GM23338 (cell line): ENCODE measurements around the gene CGRRF1. TPM values are rescaled to one million over a fixed set of nuclear protein-coding genes. Genes with fewer than 3 reads are reported as not detected.

Source experiments
- ATAC-seq: fragments of 200-7000 bp; cut with Tn5 transposase; 3 replicates; pipeline ENCODE4 v1.9.1; 2020
- DNase-seq: peaks from one replicate; pipeline ENCODE4 v3.0.0-alpha.2; 2015; ENCODE audit warnings: low spot score
- H2AFZ ChIP-seq: fragments of 200-600 bp; sonication (generic); 2 replicates; pipeline ENCODE4 v1.8.0; 2016; ENCODE audit warnings: antibody characterized with exemption, mild to moderate bottlenecking, moderate library complexity
- H3F3A ChIP-seq: fragments of 200-600 bp; sonication (generic); replicated peaks from 2 replicates; pipeline ENCODE4 v1.8.0; 2017; ENCODE audit warnings: antibody characterized with exemption, mixed run types, low read depth
- H3K27ac ChIP-seq: fragments of 200-600 bp; sonication (generic); 2 replicates; pipeline ENCODE4 v1.6.1; 2016; ENCODE audit warnings: low read depth
- H3K27me3 ChIP-seq: fragments of 200-600 bp; sonication (generic); 2 replicates; pipeline ENCODE4 v1.8.0; 2016; ENCODE audit warnings: mild to moderate bottlenecking, mixed run types, moderate library complexity; ENCODE audit not compliant: insufficient read depth
- H3K36me3 ChIP-seq: fragments of 200-600 bp; sonication (generic); 2 replicates; pipeline ENCODE4 v1.8.0; 2016; ENCODE audit warnings: mild to moderate bottlenecking; ENCODE audit not compliant: insufficient read depth
- H3K4me1 ChIP-seq: fragments of 200-600 bp; sonication (generic); 2 replicates; pipeline ENCODE4 v1.8.0; 2016; ENCODE audit warnings: mild to moderate bottlenecking, moderate library complexity; ENCODE audit not compliant: insufficient read depth
- H3K4me2 ChIP-seq: fragments of 200-600 bp; sonication (generic); 2 replicates; pipeline ENCODE4 v1.7.1; 2017; ENCODE audit warnings: mixed run types
- H3K4me3 ChIP-seq: fragments of 200-600 bp; sonication (generic); 2 replicates; pipeline ENCODE4 v1.6.1; 2016; ENCODE audit warnings: mixed run types
- H3K79me2 ChIP-seq: fragments of 200-600 bp; sonication (generic); replicated peaks from 2 replicates; pipeline ENCODE4 v1.8.0; 2017; ENCODE audit warnings: mild to moderate bottlenecking; ENCODE audit not compliant: insufficient read depth
- H3K9me2 ChIP-seq: fragments of 200-600 bp; sonication (generic); 2 replicates; pipeline ENCODE4 v1.8.0; 2017; ENCODE audit not compliant: insufficient read depth
- H4K20me1 ChIP-seq: fragments of 200-600 bp; sonication (generic); replicated peaks from 2 replicates; pipeline ENCODE4 v1.8.0; 2017; ENCODE audit warnings: mild to moderate bottlenecking; ENCODE audit not compliant: insufficient read depth
- H3K27ac Mint-ChIP-seq: 2 replicates; pipeline ENCODE4 v1.8.0; 2020; ENCODE audit warnings: inconsistent platforms, mild to moderate bottlenecking, moderate library complexity, mixed read lengths
- H3K27me3 Mint-ChIP-seq: 3 replicates; pipeline ENCODE4 v1.8.0; 2022; ENCODE audit warnings: low read depth, mild to moderate bottlenecking, moderate library complexity, mixed read lengths, inconsistent platforms; ENCODE audit not compliant: insufficient read depth, poor library complexity
- H3K36me3 Mint-ChIP-seq: 3 replicates; pipeline ENCODE4 v1.8.0; 2021; ENCODE audit warnings: low read depth, mild to moderate bottlenecking, inconsistent platforms, moderate library complexity, mixed read lengths
- H3K4me1 Mint-ChIP-seq: 3 replicates; pipeline ENCODE4 v1.8.0; 2020; ENCODE audit warnings: mild to moderate bottlenecking, inconsistent platforms, mixed read lengths
- H3K4me3 Mint-ChIP-seq: 3 replicates; pipeline ENCODE4 v1.8.0; 2021; ENCODE audit warnings: moderate library complexity, mild to moderate bottlenecking, inconsistent platforms, mixed read lengths
- H3K9me3 Mint-ChIP-seq: 3 replicates; pipeline ENCODE4 v1.8.0; 2020; ENCODE audit warnings: moderate library complexity, mild to moderate bottlenecking, inconsistent platforms, mixed read lengths
- CREB1 ChIP-seq: fragments of 250-450 bp; sonication (Bioruptor Pico); IDR thresholded peaks from 2 replicates; pipeline ENCODE4 v1.5.0; 2020; ENCODE audit warnings: low read depth, mild to moderate bottlenecking, moderate library complexity
- CTCF ChIP-seq, 2 experiments: fragments of 200-600 bp in 1 of 2; sonication (generic) in 1 of 2; conservative IDR thresholded peaks; 2 replicates each; pipeline versions ENCODE4 v1.5.1 to v1.6.1; 2016 to 2017; ENCODE audit warnings: antibody characterized with exemption in 2 of 2, low read depth in 2 of 2, mild to moderate bottlenecking in 2 of 2, moderate library complexity in 1 of 2
- ETS1 ChIP-seq: IDR thresholded peaks from 2 replicates; pipeline ENCODE4 v1.6.1; 2016; ENCODE audit warnings: antibody characterized with exemption
- EZH2phosphoT487 ChIP-seq: fragments of 200-600 bp; sonication (generic); IDR thresholded peaks from one replicate; pipeline ENCODE4 v1.8.1; 2018; ENCODE audit warnings: antibody characterized with exemption; ENCODE audit not compliant: unreplicated experiment
- JUNB ChIP-seq: IDR thresholded peaks from one replicate; pipeline ENCODE4 v1.6.1; 2016; ENCODE audit warnings: antibody characterized with exemption; ENCODE audit not compliant: unreplicated experiment
- NANOG ChIP-seq: IDR thresholded peaks from 2 replicates; pipeline ENCODE4 v1.6.1; 2016; ENCODE audit warnings: antibody characterized with exemption, borderline replicate concordance
- REST ChIP-seq: IDR thresholded peaks from one replicate; pipeline ENCODE4 v1.6.1; 2018; ENCODE audit warnings: antibody characterized with exemption; ENCODE audit not compliant: unreplicated experiment
- STAT1 ChIP-seq: IDR thresholded peaks from one replicate; pipeline ENCODE4 v1.6.1; 2016; ENCODE audit warnings: antibody characterized with exemption; ENCODE audit not compliant: unreplicated experiment
- ZNF331 ChIP-seq: fragments of 250-450 bp; sonication (Bioruptor Pico); IDR thresholded peaks from 2 replicates; pipeline ENCODE4 v1.5.0; 2020; ENCODE audit warnings: low read depth, mild to moderate bottlenecking, moderate library complexity
- ZNF462 ChIP-seq: fragments of 250-450 bp; sonication (Bioruptor Pico); IDR thresholded peaks from 2 replicates; pipeline ENCODE4 v1.5.0; 2020; ENCODE audit warnings: mild to moderate bottlenecking, moderate library complexity
- polyA plus RNA-seq: library from polyadenylated mRNA; unstranded; fragments of >200 nt; fragmentation: Nextera tagmentation; extraction: Ambion mirVana; gene quantifications from 2 replicates; pipeline ENCODE4 v1.2.1, GENCODE V29; 2016
- total RNA-seq: library from RNA; depleted of rRNA; stranded (reverse); fragments of >200 nt; shearing (Covaris generic); gene quantifications from 2 replicates; pipeline ENCODE4 v1.2.3, GENCODE V29; 2014

Gene CGRRF1
- total and polyA plus RNA-seq, 2 experiments from 2014 or later = 18.8 to 28.3 TPM

- H3K4me3 ChIP-seq = no peak overlapping the region
- no peak overlapping the region for H3K4me2 ChIP-seq
- no peaks in the 10 kb centered on the region for H3F3A ChIP-seq
- H3K9me3 Mint-ChIP-seq = peaks cover 20% of the 10 kb centered on the region
- ATAC-seq (no peak), DNase-seq (no peak)
- H3K36me3 ChIP-seq = no peaks in the 10 kb centered on the region
- H2AFZ ChIP-seq = no peak overlapping the region
- no peak for TF ChIP-seq CREB1 (CRISPR knock-in tag)
- no peak overlapping the region for H3K4me3 Mint-ChIP-seq
- H3K9me2 ChIP-seq = no peaks in the 10 kb centered on the region
- H3K27ac Mint-ChIP-seq = no peak overlapping the region
- H3K4me1 ChIP-seq = no peaks in the 10 kb centered on the region
- peaks cover 12% of the 10 kb centered on the region for H3K36me3 Mint-ChIP-seq
- no peaks in the 10 kb centered on the region for H3K79me2 ChIP-seq
- H3K27ac ChIP-seq = no peak overlapping the region
- peaks cover 5% of the 10 kb centered on the region for H3K27me3 Mint-ChIP-seq
- H3K4me1 Mint-ChIP-seq = no peaks in the 10 kb centered on the region
- H3K27me3 ChIP-seq = no peaks in the 10 kb centered on the region
- no peaks in the 10 kb centered on the region for H4K20me1 ChIP-seq
Measured at GRCh38 chr14:54465654-54466053, 44.1 kb upstream of the CGRRF1 start.

- no peaks in the 10 kb centered on the region for H3K9me2 ChIP-seq
- no peak overlapping the region for H2AFZ ChIP-seq
- peaks cover 3% of the 10 kb centered on the region; the same call in 2 of the 3 replicates for H3K4me1 Mint-ChIP-seq
- no peak overlapping the region for H3K27ac ChIP-seq
- peaks cover 5% of the 10 kb centered on the region for H3K27me3 Mint-ChIP-seq
- H3K36me3 Mint-ChIP-seq = peaks cover 12% of the 10 kb centered on the region
- H3K4me3 ChIP-seq = no peak overlapping the region
- no peaks in the 10 kb centered on the region for H3F3A ChIP-seq
- H3K9me3 Mint-ChIP-seq = peaks cover 19% of the 10 kb centered on the region
- no peaks in the 10 kb centered on the region for H3K79me2 ChIP-seq
- no peaks in the 10 kb centered on the region; the same call in 1 of the 2 replicates for H4K20me1 ChIP-seq
- no peaks in the 10 kb centered on the region for H3K4me1 ChIP-seq
- DNase-seq = no peak
- ATAC-seq = no peak
- no peaks in the 10 kb centered on the region for H3K27me3 ChIP-seq
- H3K4me2 ChIP-seq = no peak overlapping the region
- H3K4me3 Mint-ChIP-seq = no peak overlapping the region
- no peaks in the 10 kb centered on the region for H3K36me3 ChIP-seq
- H3K27ac Mint-ChIP-seq = no peak overlapping the region
- TF ChIP-seq STAT1 = no peak
- TF ChIP-seq ETS1 = no peak
- TF ChIP-seq CTCF (conservative IDR thresholded peaks at IDR 0.05; ENCODE audit: low read depth in 2 of 2) = no peak
- no peak for TF ChIP-seq EZH2phosphoT487
- TF ChIP-seq JUNB = no peak
- TF ChIP-seq ZNF331 (CRISPR knock-in tag) = no peak
- TF ChIP-seq ZNF462 (CRISPR knock-in tag) = no peak
- TF ChIP-seq NANOG = no peak
- no peak for TF ChIP-seq REST
Measured at GRCh38 chr14:54467280-54467679, 42.4 kb upstream of the CGRRF1 start.
